A673 (cell line): Measurements from ENCODE around the gene ZNF549. TPM values are rescaled to one million over a fixed set of nuclear protein-coding genes. Genes with fewer than 3 reads are reported as not detected.

Source experiments
- BruUV-seq: library from RNA; stranded (reverse); fragments of 400-500 nt; replicated peaks from 2 replicates; lab custom pipeline; 2021; lab: Mats Ljungman, UMichigan
- CTCF ChIA-PET: fragments of 300-600 bp; sonication (Branson Sonifier 250); formaldehyde crosslinking; loops from one replicate; lab custom pipeline; 2022; ENCODE audit warnings: antibody characterized with exemption; lab: Charles Lee
- POLR2A ChIA-PET: fragments of 300-600 bp; sonication (Branson Sonifier 250); formaldehyde crosslinking; loops from one replicate; lab custom pipeline; 2022; ENCODE audit warnings: antibody characterized with exemption; ENCODE audit not compliant: low non-redundant PET; lab: Charles Lee
- DNase-seq: peaks from one replicate; pipeline ENCODE4 v3.0.0-alpha.2; 2015; ENCODE audit warnings: low spot score
- H3K27ac ChIP-seq: fragments of 200-600 bp; sonication (generic); 2 replicates; pipeline ENCODE4 v1.5.1; 2016; ENCODE audit warnings: mixed run types, low read depth, mild to moderate bottlenecking, mixed read lengths, antibody characterized with exemption, low read length; ENCODE audit not compliant: poor library complexity, severe bottlenecking
- H3K27me3 ChIP-seq: fragments of 200-600 bp; sonication (generic); replicated peaks from 2 replicates; pipeline ENCODE4 v1.6.1; 2017; ENCODE audit warnings: mixed run types, low read depth, mild to moderate bottlenecking, mixed read lengths, antibody characterized with exemption, low read length; ENCODE audit not compliant: insufficient read depth, poor library complexity
- H3K36me3 ChIP-seq: fragments of 200-600 bp; sonication (generic); 2 replicates; pipeline ENCODE4 v1.6.1; 2016; ENCODE audit warnings: mixed run types, mild to moderate bottlenecking, mixed read lengths, antibody characterized with exemption, low read length; ENCODE audit not compliant: insufficient read depth, poor library complexity, severe bottlenecking
- H3K4me1 ChIP-seq: fragments of 200-600 bp; sonication (generic); 2 replicates; pipeline ENCODE4 v1.6.1; 2017; ENCODE audit warnings: mixed run types, mild to moderate bottlenecking, mixed read lengths, antibody characterized with exemption, low read length; ENCODE audit not compliant: insufficient read depth, poor library complexity, severe bottlenecking
- H3K4me3 ChIP-seq: fragments of 200-600 bp; sonication (generic); 2 replicates; pipeline ENCODE4 v1.5.1; 2016; ENCODE audit warnings: low read depth, mixed run types, mild to moderate bottlenecking, mixed read lengths, low read length; ENCODE audit not compliant: poor library complexity, severe bottlenecking
- H3K9me3 ChIP-seq: fragments of 200-600 bp; sonication (generic); 2 replicates; pipeline ENCODE4 v1.6.1; 2016; ENCODE audit warnings: mixed run types, low read depth, mild to moderate bottlenecking, mixed read lengths, antibody characterized with exemption, low read length; ENCODE audit not compliant: poor library complexity, severe bottlenecking
- EZH2 ChIP-seq: fragments of 200-600 bp; sonication (generic); IDR thresholded peaks from 2 replicates; pipeline ENCODE4 v1.6.1; 2017; ENCODE audit warnings: borderline replicate concordance, low read depth, mild to moderate bottlenecking, mixed read lengths, antibody characterized with exemption, low read length; ENCODE audit not compliant: poor library complexity, severe bottlenecking
- intact Hi-C: fragments of 100-400 bp; cut with micrococcal nuclease; formaldehyde crosslinking; loops from one replicate; pipeline ENCODE4 v1.10.0; 2022; ENCODE audit not compliant: unreplicated experiment
- total RNA-seq: library from RNA; stranded (reverse); gene quantifications from 2 replicates; pipeline ENCODE4 v1.2.3, GENCODE V29; 2021
- TF ChIP-seq, protein P1 (sequence below): fragments of 300-800, 200-600 bp; sonication (generic); conservative IDR thresholded peaks from 2 replicates; pipeline ENCODE4 v1.5.1; 2017; ENCODE audit warnings: low read depth, mild to moderate bottlenecking, antibody characterized with exemption, low read length, moderate library complexity, mixed read lengths

Gene ZNF549
- total RNA-seq, 1 experiment from 2014 or later, result 10.1 TPM

- DNase-seq, result no peak
- peaks cover 27% of the 10 kb centered on the region for H3K9me3 ChIP-seq
- intact Hi-C loops, result no loop called here
- no peak overlapping the region for H3K27ac ChIP-seq
- no TSS peak for BruUV-seq
- ChIA-PET POLR2A (no interaction called here), CTCF (no interaction called here)
- peaks cover 43% of the 10 kb centered on the region for H3K36me3 ChIP-seq
- no peak overlapping the region for H3K4me3 ChIP-seq
- TF ChIP-seq EZH2, result no peak
- TF ChIP-seq, protein P1, sequence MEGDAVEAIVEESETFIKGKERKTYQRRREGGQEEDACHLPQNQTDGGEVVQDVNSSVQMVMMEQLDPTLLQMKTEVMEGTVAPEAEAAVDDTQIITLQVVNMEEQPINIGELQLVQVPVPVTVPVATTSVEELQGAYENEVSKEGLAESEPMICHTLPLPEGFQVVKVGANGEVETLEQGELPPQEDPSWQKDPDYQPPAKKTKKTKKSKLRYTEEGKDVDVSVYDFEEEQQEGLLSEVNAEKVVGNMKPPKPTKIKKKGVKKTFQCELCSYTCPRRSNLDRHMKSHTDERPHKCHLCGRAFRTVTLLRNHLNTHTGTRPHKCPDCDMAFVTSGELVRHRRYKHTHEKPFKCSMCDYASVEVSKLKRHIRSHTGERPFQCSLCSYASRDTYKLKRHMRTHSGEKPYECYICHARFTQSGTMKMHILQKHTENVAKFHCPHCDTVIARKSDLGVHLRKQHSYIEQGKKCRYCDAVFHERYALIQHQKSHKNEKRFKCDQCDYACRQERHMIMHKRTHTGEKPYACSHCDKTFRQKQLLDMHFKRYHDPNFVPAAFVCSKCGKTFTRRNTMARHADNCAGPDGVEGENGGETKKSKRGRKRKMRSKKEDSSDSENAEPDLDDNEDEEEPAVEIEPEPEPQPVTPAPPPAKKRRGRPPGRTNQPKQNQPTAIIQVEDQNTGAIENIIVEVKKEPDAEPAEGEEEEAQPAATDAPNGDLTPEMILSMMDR, result no peak
- H3K4me1 ChIP-seq, result no peaks in the 10 kb centered on the region
- H3K27me3 ChIP-seq, result no peaks in the 10 kb centered on the region
These were observed 21.0 kb upstream of the ZNF549 start for GRCh38 chr19:57506163-57506562.

DNA sequence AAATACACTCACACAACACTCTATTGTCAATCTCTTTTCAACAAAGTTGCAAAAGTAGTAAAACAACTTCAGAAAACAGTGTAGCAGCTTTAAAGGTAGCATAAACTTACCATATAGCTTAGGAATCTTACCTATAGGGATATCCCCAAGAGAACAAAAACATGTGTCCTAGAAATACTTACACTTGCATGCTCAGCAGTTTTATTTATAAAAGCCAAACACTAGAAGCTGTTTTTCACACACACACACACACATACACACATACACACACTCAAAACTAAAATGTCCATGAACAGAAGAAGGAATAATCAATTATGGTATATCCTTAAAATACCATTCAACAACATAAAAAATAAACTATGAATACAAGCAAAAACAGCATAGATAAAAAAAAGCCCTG, 15.7 kb upstream of the ZNF549 start:
- ChIA-PET POLR2A (no interaction called here), CTCF (no interaction called here)
- no peak overlapping the region for H3K4me3 ChIP-seq
- no peak for DNase-seq
- H3K36me3 ChIP-seq, result peaks cover 21% of the 10 kb centered on the region
- no peak overlapping the region for H3K27ac ChIP-seq
- intact Hi-C loops, result no loop called here
- no peak for TF ChIP-seq EZH2
- TF ChIP-seq, protein P1, result no peak
- H3K9me3 ChIP-seq, result peaks cover 36% of the 10 kb centered on the region
- H3K4me1 ChIP-seq, result no peaks in the 10 kb centered on the region
- no TSS peak for BruUV-seq
- no peaks in the 10 kb centered on the region for H3K27me3 ChIP-seq

- no peak for DNase-seq
- ChIA-PET CTCF (no interaction called here), POLR2A (interaction anchor here (0.6 kb wide), 1 partner anchor 15 kb away, joined by 3 read pairs; no protein-coding TSS in a partner anchor)
- intact Hi-C loops, result no loop called here
- H3K27ac ChIP-seq, result no peak overlapping the region
- H3K4me1 ChIP-seq, result no peaks in the 10 kb centered on the region
- no TSS peak for BruUV-seq
- no peak overlapping the region for H3K4me3 ChIP-seq
- H3K27me3 ChIP-seq, result no peaks in the 10 kb centered on the region
- peaks cover 8% of the 10 kb centered on the region for H3K36me3 ChIP-seq
- TF ChIP-seq EZH2, result no peak
- TF ChIP-seq, protein P1, result no peak
- H3K9me3 ChIP-seq, result peaks cover 25% of the 10 kb centered on the region
These were observed 14.3 kb upstream of the ZNF549 start for GRCh38 chr19:57512845-57513244.
